HG03097 (cell line): ENCODE measurements around the gene KY.

Source experiments
- ATAC-seq: cut with Tn5 transposase; IDR thresholded peaks from one replicate; pipeline ENCODE4 v1.9.1; 2021; ENCODE audit not compliant: unreplicated experiment, low FRiP score

KY gene

DNA sequence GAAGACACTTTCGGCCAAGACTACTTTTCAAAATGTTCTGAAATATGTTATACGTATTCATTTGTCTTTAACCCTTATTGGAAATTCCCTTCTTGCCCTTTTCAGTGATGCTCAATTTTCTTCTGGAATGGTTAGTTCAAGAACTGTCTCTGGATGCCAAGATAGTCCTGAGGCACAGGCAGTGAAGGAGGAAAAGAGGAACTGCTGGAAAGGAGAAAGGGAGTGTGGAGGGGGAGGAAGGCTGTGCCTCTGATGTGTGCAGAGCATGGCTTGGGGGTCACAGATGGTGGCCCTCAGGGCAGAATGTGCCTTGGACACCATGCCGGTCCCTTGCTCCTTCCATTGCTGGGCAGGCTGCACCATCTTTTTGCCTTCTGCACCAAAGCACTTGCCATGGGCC, 91.2 kb downstream of the KY start:
- ATAC-seq, result no peak
